Right lobe of liver (tissue), 4 donors: ENCODE results near the gene ATG2A.

Experiments used
- POLR2A ChIP-seq: fragments of 450-650 bp; IDR thresholded peaks from one replicate; pipeline ENCODE4 v1.6.1; 2017; ENCODE audit warnings: antibody characterized with exemption, mild to moderate bottlenecking
- TF ChIP-seq, protein P1 (sequence below), 4 donors: fragments of 200-600 bp in 3 of 4; fragments of 450-650 bp in 1 of 4; IDR thresholded peaks; one replicate each; pipeline versions ENCODE4 v1.5.1 to v1.8.0; 2016 to 2022; ENCODE audit warnings: antibody characterized with exemption in 4 of 4, mild to moderate bottlenecking in 2 of 4
- donor health status: DM: no; HTN: no; CAD: no.
- donor health status: DM: no; HTN: no; CAD: no.
- donor health status: DM: no; HTN: yes; CAD: no.

DNA sequence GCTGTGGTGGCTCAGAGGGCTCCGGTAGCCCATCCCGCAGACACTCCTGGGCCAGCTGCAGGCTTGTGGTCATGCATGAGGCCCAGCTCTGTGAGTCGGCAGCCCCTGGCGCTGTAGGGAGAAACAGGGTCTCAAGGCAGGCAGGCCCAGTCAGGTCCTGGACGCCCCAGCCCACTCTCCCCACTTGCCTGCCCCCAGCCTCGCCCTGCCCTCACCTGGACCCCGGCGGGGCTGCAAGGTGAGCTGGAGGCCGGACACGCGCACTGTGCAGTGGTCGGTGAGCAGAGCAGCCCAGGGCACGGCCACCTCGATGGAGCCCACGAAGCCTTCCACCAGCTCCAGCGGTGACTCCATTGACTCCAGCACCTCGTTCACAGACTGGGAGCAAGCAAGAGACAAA, 2.9 kb downstream of the ATG2A start:
- TF ChIP-seq, protein P1, sequence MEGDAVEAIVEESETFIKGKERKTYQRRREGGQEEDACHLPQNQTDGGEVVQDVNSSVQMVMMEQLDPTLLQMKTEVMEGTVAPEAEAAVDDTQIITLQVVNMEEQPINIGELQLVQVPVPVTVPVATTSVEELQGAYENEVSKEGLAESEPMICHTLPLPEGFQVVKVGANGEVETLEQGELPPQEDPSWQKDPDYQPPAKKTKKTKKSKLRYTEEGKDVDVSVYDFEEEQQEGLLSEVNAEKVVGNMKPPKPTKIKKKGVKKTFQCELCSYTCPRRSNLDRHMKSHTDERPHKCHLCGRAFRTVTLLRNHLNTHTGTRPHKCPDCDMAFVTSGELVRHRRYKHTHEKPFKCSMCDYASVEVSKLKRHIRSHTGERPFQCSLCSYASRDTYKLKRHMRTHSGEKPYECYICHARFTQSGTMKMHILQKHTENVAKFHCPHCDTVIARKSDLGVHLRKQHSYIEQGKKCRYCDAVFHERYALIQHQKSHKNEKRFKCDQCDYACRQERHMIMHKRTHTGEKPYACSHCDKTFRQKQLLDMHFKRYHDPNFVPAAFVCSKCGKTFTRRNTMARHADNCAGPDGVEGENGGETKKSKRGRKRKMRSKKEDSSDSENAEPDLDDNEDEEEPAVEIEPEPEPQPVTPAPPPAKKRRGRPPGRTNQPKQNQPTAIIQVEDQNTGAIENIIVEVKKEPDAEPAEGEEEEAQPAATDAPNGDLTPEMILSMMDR (IDR thresholded peaks at IDR 0.05): no peak
- TF ChIP-seq POLR2A: no peak
